ENCODE measurements around the gene TSEN2.
"Not testable (repeated sequence)": the region's sequence is repeated elsewhere in the genome, so short reads cannot be mapped to it uniquely, and the experiment has no call there.

Gene TSEN2

DNA sequence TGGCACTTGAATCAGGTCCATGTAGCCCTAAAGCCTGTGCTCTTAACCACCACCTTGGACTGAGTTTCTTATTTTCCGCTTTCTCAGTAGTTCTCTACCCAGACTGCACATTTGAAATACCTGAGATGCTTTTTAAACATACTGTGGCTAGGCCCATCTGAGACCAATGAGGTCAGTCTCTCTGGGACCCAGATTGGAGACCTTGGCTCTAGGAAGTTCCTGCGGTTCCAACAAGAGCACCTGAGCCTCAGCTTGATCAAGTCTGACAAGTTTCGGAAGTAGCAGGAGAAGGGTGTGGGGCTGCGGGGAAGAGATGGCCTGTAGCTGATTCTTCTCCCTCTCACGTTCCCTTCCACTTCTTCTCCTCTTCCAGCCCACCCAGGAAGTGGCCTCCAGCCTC lies 11.5 kb upstream of the TSEN2 start:
- DNase-seq = no peak

DNA sequence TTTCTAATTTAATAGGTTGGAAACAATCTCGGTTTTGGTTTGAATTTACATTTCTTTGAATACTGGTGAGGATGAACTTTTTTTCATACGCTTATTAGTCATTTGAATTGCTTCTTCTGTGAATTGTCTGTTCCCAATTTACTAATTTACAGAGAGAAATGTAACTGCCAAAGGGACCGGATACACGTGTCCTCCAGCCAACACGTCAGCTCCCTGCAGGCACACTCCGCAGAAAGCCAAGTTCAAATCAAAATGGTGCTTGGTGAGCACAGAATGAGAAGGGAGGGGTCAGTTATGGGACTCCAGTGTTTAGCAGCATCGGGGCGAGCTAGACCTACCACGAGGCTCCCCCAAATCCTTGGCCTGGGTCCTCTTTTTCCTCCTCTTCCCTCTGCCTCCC lies 10.8 kb upstream of the TSEN2 start:
- no peak for DNase-seq

DNA sequence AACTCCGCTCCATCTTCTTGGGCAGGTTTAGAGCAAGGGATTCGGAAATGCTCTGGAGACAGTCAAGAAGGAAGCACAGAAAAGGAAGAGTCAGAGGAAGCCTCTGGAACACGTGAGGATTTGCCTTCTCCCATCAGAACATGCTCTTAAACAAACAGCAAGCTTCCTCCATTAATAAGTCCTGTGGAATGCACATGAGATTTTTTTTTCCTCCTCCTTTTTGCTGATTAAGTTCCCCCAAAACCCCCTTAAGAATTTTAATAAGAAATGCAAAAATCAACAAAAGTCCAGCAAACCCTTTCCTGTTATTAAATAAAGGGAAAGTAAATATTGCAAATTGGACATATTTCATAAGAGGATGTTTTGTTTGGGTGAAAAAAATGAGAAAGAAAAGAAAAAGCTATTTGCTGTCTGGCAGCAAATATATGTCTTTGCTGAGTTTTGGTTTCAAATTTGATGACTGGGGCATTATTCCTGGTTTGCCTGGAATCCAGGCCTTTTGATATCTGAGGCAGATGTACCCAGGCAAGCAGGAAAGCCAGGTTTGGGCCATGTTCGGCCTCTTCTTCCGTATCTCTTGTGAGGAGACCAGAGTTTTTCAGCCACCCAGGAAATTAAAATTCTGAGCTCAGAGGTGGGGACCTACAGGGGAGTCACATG lies 7.9 kb upstream of the TSEN2 start:
- no peak for DNase-seq

DNA sequence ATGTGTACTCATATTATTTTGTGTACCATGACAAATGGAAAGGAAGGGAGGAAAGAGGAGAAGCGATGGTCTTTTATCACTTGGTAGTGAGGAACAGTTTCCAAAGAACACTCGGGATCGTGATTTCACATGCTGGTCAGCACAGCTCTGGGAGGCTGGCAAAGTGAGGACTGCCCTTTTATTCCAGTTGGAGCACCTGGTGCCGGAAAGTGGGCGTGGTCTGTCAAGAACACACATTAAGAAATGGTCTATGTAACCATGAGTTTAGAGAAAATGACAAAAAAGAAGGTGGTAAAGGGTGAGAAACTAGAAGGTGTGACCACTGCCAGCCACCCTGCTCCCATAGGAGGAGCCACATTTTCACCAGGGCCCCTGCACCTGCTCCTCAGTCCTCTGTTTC lies 7.0 kb upstream of the TSEN2 start:
- no peak for DNase-seq

- DNase-seq = no peak
Observed at GRCh38 chr3:12478326-12478725, 6.0 kb upstream of the TSEN2 start.

DNA sequence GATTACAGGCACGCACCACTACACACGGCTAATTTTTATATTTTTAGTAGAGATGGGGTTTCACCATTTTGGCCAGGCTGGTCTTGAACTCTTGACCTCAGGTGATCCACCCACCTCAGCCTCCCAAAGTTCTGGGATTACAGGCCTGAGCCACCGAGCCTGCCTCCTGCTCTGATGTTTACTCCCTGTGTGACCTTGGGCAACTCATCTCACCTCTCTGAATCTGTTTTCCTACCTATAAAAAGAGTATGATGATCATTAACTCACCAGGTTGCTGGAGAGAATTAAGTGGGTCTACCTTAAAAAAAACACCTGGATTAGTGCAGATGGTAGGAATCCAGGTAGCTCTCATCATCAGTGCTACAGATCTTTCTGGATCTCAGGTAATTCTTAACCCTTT lies 5.1 kb upstream of the TSEN2 start:
- DNase-seq = not testable (repeated sequence)

- DNase-seq = no peak
Observed at GRCh38 chr3:12479919-12480427, 4.3 kb upstream of the TSEN2 start.

GRCh38 chr3:12483410-12483809 lies 870 bp upstream of the TSEN2 start:
- DNase-seq = no peak

DNA sequence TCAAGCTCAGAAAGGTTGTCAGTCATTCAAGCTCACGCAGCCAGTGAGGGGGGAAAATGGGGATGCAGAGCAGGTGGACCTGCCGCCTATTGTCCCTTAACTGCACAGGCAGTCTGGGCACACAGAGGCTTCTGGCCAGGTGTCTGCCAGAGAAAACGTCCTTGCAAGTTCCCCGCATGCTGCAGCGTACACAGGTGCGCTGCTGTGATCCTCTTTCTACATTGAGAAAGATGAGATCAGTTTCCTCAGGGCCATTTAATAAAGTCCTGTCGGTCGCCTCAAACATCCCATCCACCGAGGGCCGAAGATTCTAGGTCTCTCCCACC lies 445 bp upstream of the TSEN2 start:
- DNase-seq = no peak

- no peak for DNase-seq
Observed at GRCh38 chr3:12484983-12485327, 675 bp downstream of the TSEN2 start.

DNA sequence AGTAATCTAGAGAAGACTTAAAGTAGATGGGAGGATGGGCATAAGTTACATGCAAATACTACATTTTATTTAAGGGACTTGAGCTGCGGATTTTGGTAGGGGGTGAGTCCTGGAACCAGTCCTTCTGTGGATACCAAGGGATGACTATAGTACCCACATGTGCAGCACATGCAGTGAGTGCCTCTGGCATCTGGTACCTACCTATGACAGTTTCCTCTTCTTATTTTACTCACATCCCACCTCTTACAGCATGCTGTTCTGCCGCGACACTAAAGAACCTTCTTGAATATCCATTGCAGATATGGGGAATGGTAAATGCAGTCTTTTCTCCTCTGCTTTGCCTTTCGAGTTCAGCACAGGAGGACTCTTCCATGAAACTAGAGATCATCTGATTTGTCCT lies 1.7 kb downstream of the TSEN2 start:
- DNase-seq = no peak

DNA sequence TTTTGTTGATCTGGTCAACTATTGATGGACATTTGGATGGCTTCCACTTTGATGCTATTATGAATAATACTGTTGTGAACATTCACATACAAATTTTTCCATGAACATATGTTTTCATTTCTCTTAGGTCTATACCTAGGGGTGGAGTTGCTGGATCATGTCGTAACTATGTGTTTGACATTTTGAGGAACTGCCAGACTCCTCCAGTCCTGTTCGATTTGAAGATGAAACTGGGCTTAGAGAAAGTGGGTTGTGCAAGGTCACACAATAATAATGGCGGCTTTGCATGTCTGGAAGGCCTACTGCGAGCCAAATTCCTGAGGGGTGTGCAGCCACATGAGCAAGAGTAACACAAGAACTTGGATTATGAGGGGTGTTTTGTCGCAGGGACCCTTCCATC lies 2.6 kb downstream of the TSEN2 start:
- no peak for DNase-seq

DNA sequence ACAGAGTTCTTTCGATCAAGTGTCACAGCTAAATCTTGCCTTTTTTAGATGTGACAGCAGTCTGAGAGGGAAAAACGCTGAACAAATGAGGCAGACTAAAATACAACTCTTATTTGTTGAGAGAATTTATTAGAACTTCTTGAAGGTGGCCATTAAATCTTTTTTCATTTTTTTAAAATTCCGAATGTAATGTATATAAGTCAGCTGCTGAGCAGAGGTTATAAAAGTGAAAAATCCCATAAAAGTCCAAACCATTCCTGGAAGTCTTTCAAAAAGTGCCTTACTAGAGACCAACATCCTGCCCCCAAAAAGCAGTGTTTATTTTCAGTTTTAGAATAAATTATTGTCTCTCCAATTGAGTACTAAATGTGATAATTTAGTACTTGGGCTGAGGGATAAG lies 3.1 kb downstream of the TSEN2 start:
- no peak for DNase-seq

- no peak for DNase-seq
Observed at GRCh38 chr3:12487786-12488185, 3.5 kb downstream of the TSEN2 start.

- DNase-seq = no peak
Observed at GRCh38 chr3:12489368-12489767, 5.1 kb downstream of the TSEN2 start.

- DNase-seq = no peak
Observed at GRCh38 chr3:12489832-12490231, 5.6 kb downstream of the TSEN2 start.

GRCh38 chr3:12490547-12490946 lies 6.3 kb downstream of the TSEN2 start:
- DNase-seq = no peak

DNA sequence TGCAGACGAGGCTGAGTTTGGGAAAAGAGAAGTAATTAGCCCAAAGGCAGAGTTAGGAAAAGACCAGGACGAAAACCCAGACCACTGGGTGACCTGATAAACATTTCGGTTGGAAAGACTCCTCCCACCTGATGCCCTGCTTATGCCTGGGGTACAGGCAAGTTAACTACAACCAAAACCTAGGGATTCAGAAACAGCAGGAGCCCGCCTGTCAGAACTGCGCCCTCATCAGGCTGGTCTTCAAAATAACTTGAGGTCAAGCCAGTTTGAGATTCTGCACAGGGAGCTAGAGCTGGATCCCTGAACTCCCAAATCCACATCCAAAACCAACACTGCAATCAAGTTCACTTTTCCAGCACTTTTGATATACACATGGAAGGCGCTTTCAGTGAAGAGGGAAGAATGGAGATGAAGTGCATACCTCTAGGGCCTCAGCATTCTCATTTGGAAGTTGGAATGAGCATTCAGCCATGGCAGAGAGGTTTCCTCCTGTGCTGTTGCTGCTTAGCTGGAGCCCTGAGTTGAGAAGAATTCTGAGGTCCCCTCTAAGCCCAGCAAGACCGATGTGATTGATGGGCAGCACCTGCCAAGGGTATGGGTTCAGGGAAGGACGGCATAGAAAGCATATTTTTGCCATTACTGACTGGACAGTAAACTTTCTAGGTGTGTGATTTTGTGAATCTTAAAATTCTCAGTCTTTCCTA lies 11.6 kb downstream of the TSEN2 start:
- no peak for DNase-seq

GRCh38 chr3:12496453-12496761 lies 12.1 kb downstream of the TSEN2 start:
- no peak for DNase-seq

DNA sequence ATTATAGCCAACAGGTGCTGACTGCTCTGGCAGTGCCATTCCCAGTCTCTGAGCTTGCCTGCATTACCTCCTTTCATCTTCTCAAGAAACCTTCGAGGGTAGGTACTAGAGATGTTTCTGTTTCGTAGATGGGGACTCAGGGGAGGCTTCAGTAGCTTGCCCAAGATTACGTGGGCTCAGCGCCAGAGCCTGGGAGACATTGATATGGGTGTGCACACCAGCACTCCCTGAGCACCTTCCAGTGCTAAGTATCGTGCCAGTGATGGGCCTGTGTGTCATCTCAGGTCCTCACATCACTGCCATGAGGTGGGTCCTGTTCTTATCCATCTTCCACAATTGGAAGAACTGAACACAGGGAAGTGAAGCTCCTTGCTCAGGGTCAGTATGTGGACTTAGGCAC lies 15.2 kb downstream of the TSEN2 start:
- no peak for DNase-seq

GRCh38 chr3:12501360-12502020 lies 17.2 kb downstream of the TSEN2 start:
- no peak for DNase-seq

GRCh38 chr3:12503126-12503957 lies 19.1 kb downstream of the TSEN2 start:
- no peak for DNase-seq

DNA sequence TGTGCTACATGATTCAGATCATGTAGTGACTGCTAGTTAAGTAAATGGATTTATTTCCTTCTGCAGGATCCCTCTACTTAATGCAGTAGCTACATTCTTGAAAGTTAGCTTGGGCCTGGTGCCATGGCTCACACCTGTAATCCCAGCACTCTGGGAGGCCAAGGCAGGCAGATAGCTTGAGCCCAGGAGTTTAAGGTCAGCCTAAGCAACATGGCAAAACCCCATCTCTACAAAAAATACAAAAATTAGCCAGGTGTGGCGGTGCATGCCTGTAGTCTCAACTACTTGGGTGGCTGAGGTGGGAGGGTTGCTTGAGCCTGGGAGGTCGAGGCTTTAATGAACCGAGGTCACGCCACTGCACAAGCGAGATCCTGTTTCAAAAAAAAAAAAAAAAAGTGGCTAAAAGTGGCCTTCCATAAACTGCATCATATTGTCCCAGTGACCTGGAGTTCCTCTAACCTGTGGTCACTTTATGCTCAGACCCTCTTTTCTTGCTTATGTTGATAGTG lies 22.0 kb downstream of the TSEN2 start:
- DNase-seq = no peak

Data from NK-92 treated with Interleukin-12 subunit alpha and Interleukin-12 subunit beta, amount 100 ng/mL, for 24 hours (cell line).